ENCODE measurements around the gene SYNJ1.
"Not testable (repeated sequence)": the region's sequence is repeated elsewhere in the genome, so short reads cannot be mapped to it uniquely, and the experiment has no call there.

The SYNJ1 gene, protein sequence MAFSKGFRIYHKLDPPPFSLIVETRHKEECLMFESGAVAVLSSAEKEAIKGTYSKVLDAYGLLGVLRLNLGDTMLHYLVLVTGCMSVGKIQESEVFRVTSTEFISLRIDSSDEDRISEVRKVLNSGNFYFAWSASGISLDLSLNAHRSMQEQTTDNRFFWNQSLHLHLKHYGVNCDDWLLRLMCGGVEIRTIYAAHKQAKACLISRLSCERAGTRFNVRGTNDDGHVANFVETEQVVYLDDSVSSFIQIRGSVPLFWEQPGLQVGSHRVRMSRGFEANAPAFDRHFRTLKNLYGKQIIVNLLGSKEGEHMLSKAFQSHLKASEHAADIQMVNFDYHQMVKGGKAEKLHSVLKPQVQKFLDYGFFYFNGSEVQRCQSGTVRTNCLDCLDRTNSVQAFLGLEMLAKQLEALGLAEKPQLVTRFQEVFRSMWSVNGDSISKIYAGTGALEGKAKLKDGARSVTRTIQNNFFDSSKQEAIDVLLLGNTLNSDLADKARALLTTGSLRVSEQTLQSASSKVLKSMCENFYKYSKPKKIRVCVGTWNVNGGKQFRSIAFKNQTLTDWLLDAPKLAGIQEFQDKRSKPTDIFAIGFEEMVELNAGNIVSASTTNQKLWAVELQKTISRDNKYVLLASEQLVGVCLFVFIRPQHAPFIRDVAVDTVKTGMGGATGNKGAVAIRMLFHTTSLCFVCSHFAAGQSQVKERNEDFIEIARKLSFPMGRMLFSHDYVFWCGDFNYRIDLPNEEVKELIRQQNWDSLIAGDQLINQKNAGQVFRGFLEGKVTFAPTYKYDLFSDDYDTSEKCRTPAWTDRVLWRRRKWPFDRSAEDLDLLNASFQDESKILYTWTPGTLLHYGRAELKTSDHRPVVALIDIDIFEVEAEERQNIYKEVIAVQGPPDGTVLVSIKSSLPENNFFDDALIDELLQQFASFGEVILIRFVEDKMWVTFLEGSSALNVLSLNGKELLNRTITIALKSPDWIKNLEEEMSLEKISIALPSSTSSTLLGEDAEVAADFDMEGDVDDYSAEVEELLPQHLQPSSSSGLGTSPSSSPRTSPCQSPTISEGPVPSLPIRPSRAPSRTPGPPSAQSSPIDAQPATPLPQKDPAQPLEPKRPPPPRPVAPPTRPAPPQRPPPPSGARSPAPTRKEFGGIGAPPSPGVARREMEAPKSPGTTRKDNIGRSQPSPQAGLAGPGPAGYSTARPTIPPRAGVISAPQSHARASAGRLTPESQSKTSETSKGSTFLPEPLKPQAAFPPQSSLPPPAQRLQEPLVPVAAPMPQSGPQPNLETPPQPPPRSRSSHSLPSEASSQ (N-terminal part only)

DNA sequence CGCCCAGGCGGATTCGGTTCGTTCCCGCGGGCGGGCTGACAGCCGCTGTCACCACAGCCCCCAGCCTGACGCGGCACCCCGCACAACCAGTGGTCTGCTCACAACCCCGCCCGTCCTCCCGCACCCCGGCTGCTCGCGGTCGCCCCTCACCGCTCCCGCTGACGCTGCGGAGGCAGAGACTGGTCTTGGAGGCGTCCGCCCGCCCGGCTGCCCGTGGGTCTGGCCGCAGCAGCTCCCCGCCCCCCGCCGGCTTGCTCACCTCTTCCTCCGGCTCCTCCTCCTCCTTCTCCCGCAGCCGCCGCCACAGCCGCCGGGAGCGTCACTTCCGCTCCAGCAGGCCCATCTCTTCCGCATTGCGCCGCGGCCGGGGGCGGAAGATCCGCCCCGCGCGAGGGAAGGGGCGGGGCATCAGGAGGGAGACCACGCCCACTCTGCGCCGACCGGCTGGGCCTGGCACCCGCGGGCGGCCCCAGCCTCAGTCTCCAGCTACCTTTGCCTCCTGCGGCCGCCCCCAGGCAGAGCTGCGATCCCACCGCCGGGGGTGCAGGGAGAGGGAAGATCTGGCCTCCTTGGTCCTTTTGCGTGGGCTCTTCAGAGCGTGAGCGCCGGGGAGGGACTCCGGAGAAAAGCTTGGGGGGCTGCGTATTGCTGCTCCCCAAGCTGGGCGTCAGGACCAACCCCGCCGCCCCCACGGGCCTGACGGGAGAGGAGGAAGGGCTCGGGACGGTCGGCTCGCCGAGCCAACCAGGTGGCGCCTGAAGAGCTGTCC, at the start of gene SYNJ1:
TSS of gene SYNJ1 (minus strand) at position 327 of the 769 bp plus-strand sequence. CDS start 1,118 bp downstream, outside the sequence.
- peak; percentile 96 for DNase-seq

DNA sequence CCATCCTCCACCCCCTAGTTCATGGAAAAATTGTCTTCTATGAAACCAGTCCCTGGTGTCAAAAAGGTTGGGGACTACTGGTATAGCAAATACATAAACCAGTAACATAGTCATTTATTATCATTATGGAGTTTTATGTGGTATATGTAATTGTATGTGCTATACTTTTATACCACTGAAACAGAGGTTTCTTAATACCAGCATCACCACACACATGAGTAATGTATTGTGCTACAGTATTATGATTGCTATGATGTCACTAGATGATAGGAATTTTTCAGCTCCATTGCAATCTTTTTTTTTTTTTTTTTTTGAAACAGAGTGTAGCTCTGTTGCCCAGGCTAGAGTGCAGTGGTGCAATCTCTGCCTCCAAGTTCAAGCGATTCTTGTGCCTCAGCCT, 49.5 kb upstream of the SYNJ1 start:
- peak; percentile 11 for DNase-seq

- no peak for DNase-seq
Measured at GRCh38 chr21:32776743-32777142, 48.9 kb upstream of the SYNJ1 start.

GRCh38 chr21:32773048-32773344, 45.2 kb upstream of the SYNJ1 start:
- not testable (repeated sequence) for DNase-seq

DNA sequence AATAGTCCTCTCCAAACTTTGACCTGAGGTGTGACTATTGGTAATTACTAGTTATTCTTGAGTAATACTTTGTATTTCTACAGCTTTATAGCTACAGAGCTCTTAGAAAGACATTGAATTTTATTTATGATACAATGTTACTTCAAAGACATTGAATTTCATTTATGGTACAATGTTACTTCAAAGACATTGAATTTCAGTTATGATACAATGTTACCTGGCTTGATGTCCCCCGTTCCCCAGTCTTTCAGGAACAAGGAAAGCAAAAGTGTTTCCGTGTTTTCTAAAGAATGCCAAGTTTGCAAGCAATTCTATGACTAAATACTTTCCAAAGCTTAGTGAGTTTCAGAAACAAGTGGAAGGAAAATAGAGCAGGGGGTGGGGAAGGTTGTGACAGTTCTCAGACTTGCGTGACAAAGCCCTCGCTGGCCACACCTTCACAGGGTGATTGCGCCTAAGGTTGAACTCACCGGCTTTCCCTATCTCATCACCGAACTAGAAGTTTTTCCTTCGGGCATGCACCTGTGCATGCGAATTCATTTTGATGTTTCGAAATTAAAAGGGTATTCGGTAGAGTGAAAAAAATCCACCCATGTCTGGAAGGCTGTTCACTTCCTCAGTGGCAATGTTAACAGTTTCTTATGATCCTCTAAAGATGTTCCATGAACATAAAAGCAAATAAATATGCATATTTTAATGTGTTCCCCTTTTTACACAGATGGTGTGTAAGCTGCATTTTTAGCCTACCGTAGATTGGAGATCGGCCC, 44.7 kb upstream of the SYNJ1 start:
- no peak for DNase-seq

DNA sequence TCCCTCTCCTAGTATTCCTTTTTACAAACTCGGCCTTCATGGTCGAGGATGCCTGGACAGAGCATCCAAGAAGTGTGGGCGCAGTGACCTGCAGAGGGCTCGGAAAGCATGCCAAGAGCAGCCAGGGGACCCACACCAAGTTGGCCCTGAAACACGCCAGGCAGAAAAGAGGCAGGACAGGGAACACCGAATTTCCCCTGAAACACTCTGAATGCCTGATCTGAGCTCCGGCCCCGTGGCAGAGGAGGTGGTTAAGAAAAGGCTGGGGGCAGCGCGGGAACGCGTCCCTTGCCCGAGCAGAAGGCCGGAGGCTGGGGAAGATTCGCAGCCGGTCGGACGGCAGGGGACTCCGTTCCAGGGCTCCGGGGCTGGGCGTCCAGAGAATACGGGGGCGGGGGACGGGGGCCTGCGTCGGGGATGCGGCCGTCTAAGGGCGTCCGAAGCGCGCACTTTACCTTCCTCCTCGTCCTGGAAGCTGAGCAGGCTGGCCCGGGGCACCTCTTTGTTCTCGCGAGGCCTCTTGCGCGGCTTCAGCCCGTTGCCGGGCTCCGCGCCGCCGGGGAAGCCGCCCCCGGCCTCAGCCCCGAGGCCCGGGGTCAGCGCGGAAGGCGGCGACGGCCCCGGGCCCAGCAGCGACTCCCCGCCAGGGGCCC, 43.2 kb upstream of the SYNJ1 start:
- peak; percentile 59 for DNase-seq

DNA sequence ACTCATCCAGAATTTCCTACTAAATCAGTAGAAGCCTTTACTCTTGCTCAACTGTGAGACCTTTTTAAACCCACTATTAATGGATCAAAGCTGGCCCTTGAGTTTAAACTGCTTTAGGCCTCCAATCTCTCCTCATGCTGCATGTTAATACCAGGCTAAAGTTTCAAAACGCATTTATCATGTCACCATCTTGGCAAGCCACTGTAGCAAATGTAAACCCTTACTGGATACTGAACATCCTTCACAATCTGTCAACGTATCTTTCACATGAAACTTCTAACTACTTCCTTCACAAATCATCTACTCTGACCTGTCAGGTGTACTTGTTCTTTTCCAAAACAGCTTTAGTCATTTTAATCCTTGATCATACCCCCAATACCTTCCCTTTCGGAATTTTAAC, 40.7 kb upstream of the SYNJ1 start:
- DNase-seq, result no peak

GRCh38 chr21:32765058-32765457, 37.2 kb upstream of the SYNJ1 start:
- no peak for DNase-seq

DNA sequence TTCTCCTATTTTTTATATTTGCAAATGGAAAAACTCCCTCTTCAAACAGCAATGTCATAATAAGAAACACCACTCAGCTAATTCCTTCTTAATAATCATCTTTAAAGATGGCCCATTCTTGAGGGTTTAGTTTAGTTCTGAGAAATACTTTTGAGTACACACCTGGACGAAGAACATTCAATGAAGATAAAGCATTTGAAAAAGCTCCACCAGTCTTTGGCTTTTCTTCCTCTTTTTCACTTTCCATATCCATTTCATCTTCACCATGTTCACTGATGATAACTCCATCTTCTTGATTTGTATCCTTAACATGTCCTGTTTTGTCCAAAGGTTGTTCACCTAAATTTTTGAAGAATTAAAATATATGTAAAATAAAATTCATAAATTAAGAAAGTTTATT, 36.4 kb upstream of the SYNJ1 start:
- no peak for DNase-seq

GRCh38 chr21:32757804-32758203, 30.0 kb upstream of the SYNJ1 start:
- no peak for DNase-seq

GRCh38 chr21:32756096-32756495, 28.3 kb upstream of the SYNJ1 start:
- no peak for DNase-seq

- DNase-seq, result no peak
Measured at GRCh38 chr21:32753818-32754585, 26.2 kb upstream of the SYNJ1 start.

GRCh38 chr21:32750405-32750804, 22.6 kb upstream of the SYNJ1 start:
- no peak for DNase-seq

GRCh38 chr21:32749662-32750061, 21.8 kb upstream of the SYNJ1 start:
- DNase-seq, result no peak

DNA sequence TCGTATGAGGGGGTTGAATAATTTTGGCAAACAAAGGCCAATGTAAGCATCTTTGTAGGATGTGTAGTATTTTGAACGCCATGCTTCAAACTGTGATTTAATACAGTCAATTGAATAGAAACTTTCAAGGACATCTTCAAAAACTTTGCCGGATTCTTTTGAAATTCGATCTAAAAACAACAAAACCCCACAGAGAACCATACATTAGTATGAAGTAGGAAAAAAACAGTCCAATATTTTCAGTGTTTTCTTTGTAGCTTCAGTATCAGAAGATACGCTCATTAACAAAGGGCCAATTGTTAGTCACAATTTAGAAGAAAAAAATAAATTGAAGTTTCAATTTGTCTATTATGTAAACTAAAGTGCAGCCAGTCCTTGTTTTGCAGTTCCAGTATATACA, 20.7 kb upstream of the SYNJ1 start:
- no peak for DNase-seq

- DNase-seq, result no peak
Measured at GRCh38 chr21:32747396-32747795, 19.6 kb upstream of the SYNJ1 start.

DNA sequence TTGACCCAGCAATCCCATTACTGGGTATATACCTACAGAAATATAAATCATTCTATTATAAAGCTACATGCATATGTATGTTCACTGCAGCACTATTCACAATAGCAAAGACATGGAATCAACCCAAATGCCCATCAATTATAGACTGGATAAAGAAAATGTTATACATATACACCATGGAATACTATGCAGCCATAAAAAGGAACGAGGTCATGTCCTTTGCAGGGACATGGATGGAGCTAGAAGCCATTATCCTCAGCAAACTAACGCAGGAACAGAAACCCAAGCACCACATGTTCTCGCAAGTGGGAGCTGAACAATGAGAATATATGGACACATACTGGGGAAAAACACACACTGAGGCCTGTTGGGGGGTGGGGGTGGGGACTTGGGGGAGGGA, 18.9 kb upstream of the SYNJ1 start:
- DNase-seq, result not testable (repeated sequence)

DNA sequence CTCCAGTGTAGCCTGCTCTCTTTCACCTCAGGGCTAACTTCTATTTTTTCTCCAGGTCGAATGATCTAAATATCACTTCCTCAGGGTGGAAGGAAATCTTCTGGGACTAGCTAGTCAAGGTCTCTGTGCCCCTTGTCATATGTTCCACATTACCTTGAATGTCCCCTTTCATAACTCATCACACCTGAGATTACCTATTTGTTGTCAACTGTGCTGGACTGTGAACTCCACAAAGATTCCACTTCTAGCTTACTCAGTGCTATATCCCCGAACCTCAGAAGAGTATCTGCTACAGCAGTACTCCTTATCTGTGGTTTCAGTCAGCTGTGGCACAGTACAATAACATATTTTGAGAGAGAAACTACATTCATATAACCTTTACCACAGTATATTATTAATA, 14.6 kb upstream of the SYNJ1 start:
- DNase-seq, result no peak

- no peak for DNase-seq
Measured at GRCh38 chr21:32741336-32741735, 13.5 kb upstream of the SYNJ1 start.

DNA sequence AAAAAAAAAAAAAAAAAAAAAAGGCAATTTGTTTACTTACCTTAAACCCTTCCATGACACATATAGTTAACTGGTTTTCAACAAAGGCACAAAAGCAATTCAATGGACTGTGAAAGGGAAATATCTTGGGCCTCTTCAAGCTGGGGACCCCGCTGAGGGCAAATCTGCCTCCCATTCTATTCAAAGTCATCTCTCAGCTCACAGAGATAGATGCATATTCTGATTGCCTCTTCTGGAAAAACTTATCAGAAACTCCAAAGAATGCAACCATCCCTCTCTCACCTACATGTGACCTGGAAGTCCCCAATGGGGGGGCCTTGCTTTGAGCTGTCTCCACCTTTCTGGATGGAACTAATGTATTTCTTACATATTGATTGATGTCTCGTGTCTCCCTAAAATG, 12.1 kb upstream of the SYNJ1 start:
- DNase-seq, result no peak
